Sigmoid colon (tissue), 7 donors: ENCODE measurements around the gene PTF1A. TPM values are rescaled to one million over a fixed set of nuclear protein-coding genes. Genes with fewer than 3 reads are reported as not detected.

Source experiments
- DNase-seq: peaks from one replicate; pipeline ENCODE4 v3.0.0-alpha.2; 2019
- H3K27ac ChIP-seq, 4 donors: fragments of 200-600 bp; sonication (generic); one replicate each; pipeline ENCODE4 v1.5.1; 2016 to 2019; ENCODE audit warnings: mild to moderate bottlenecking in 1 of 4
- H3K27me3 ChIP-seq, 3 donors: fragments of 200-600 bp; sonication (generic); one replicate each; pipeline ENCODE4 v1.5.1; 2019; ENCODE audit warnings: mild to moderate bottlenecking in 1 of 3
- H3K36me3 ChIP-seq, 4 donors: fragments of 200-600 bp; sonication (generic); one replicate each; pipeline ENCODE4 v1.5.1; 2016 to 2019
- H3K4me1 ChIP-seq, 4 donors: fragments of 200-600 bp; sonication (generic); one replicate each; pipeline ENCODE4 v1.5.1; 2017 to 2019
- H3K4me3 ChIP-seq, 4 donors: fragments of 200-600 bp; sonication (generic); one replicate each; pipeline ENCODE4 v1.5.1; 2017 to 2019; ENCODE audit warnings: mild to moderate bottlenecking in 2 of 4, moderate library complexity in 1 of 4
- H3K9me3 ChIP-seq, 4 donors: fragments of 200-600 bp in 3 of 4; sonication (generic) in 3 of 4; one replicate each; pipeline versions ENCODE4 v1.5.1 to v1.6.1; 2013 to 2019
- CTCF ChIP-seq, 4 experiments: fragments of 450-650 bp in 3 of 4; fragments of 200-600 bp in 1 of 4; IDR thresholded peaks; one replicate each; pipeline ENCODE4 v1.5.1; 2016 to 2019; ENCODE audit warnings: antibody characterized with exemption in 4 of 4, mild to moderate bottlenecking in 3 of 4, moderate library complexity in 2 of 4
- EP300 ChIP-seq, 4 donors: sonication (generic); formaldehyde crosslinking; IDR thresholded peaks; one replicate each; pipeline ENCODE4 v1.6.1; 2017; ENCODE audit warnings: antibody characterized with exemption in 4 of 4
- POLR2A ChIP-seq, 2 donors: fragments of 450-650 bp; IDR thresholded peaks; one replicate each; pipeline ENCODE4 v1.6.1; 2016; ENCODE audit warnings: antibody characterized with exemption in 2 of 2, mild to moderate bottlenecking in 2 of 2, moderate library complexity in 2 of 2
- POLR2AphosphoS5 ChIP-seq, 4 donors: sonication (generic); formaldehyde crosslinking; IDR thresholded peaks; one replicate each; pipeline ENCODE4 v1.6.1; 2017; ENCODE audit warnings: antibody characterized with exemption in 4 of 4
- WGBS, 2 donors: extraction: QIAGEN DNeasy Blood & Tissue Kit; methylation state at CpG; one replicate each; pipeline ENCODE4 v1.1.7; 2013; 5-methylcytosine and 5-hydroxymethylcytosine counted together
- intact Hi-C: fragments of 100-400 bp; cut with DNase I; formaldehyde crosslinking; loops from one replicate; pipeline ENCODE4 v1.15.1; 2023
- polyA plus RNA-seq, 3 donors: library from polyadenylated mRNA; stranded (reverse); fragments of 200-250 nt; gene quantifications; one replicate each; pipeline ENCODE4 v1.2.3, GENCODE V29; 2013
- total RNA-seq, 4 donors: library from RNA; depleted of rRNA; stranded (reverse); fragments of >200 nt; gene quantifications; one replicate each; pipeline ENCODE4 v1.1.0, GENCODE V29; 2016
- donor health status: healthy with polysubstance abuse.
- donor health status: Bipolar disorder and iron deficiency.
- donor health status: healthy.

PTF1A gene
- total and polyA plus RNA-seq, 7 donors = not detected

DNA sequence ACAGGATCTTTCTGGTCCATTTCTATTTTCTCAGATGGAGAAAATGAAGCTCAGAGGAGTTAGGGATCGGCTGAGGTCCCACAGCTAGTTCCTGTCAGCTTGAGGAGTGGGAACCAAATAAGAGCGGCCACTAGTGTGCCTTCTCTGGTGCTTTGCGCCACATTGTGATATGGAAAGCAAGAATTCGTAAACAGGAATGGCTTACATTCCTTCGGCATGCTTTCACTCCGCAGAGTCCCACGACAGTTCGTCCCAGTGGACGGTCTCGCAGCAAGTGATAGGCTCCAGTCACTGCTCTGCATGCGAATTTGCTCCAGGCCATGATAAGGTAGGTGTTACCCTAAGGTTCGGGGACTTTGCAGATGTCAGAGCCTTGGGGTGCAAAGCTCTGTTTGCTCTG lies 41.5 kb upstream of the PTF1A start:
- Histone ChIP-seq H3K4me1 (no peaks in the 10 kb centered on the region), H3K27me3 (no peaks in the 10 kb centered on the region), H3K36me3 (no peaks in the 10 kb centered on the region), H3K4me3 (no peak overlapping the region), H3K27ac (no peak overlapping the region), H3K9me3 (no peaks in the 10 kb centered on the region)
- WGBS, 2 donors = 80 to 86% methylated on average over 12 of the region's 12 CpGs
- TF ChIP-seq POLR2A (IDR thresholded peaks at IDR 0.05) (no peak), CTCF (IDR thresholded peaks at IDR 0.05) (no peak), EP300 (IDR thresholded peaks at IDR 0.05) (no peak), POLR2AphosphoS5 (IDR thresholded peaks at IDR 0.05) (no peak)
- intact Hi-C loops = no loop called here
- no peak for DNase-seq

- intact Hi-C loops = no loop called here
- Histone ChIP-seq H3K4me3 (no peak overlapping the region), H3K4me1 (no peaks in the 10 kb centered on the region), H3K36me3 (no peaks in the 10 kb centered on the region), H3K27ac (no peak overlapping the region), H3K9me3 (no peaks in the 10 kb centered on the region), H3K27me3 (no peaks in the 10 kb centered on the region)
- DNase-seq = no peak
- WGBS, 2 donors = 60 to 82% methylated on average over 7 of the region's 7 CpGs
- TF ChIP-seq EP300 (IDR thresholded peaks at IDR 0.05) = no peak
- TF ChIP-seq CTCF (IDR thresholded peaks at IDR 0.05) = no peak
- no peak for TF ChIP-seq POLR2AphosphoS5 (IDR thresholded peaks at IDR 0.05)
- no peak for TF ChIP-seq POLR2A (IDR thresholded peaks at IDR 0.05)
Observed at GRCh38 chr10:23151071-23151470, 41.0 kb upstream of the PTF1A start.

- no peaks in the 10 kb centered on the region for H3K4me1 ChIP-seq
- H3K27ac ChIP-seq = no peak overlapping the region
- WGBS, 2 donors = 69 to 83% methylated on average over 7 of the region's 7 CpGs
- no peak for DNase-seq
- TF ChIP-seq CTCF (IDR thresholded peaks at IDR 0.05) (no peak), POLR2AphosphoS5 (IDR thresholded peaks at IDR 0.05) (no peak), POLR2A (IDR thresholded peaks at IDR 0.05) (no peak), EP300 (IDR thresholded peaks at IDR 0.05) (no peak)
- intact Hi-C loops = loop anchor here (5.0 kb wide), 1 partner anchor 1042 kb away; no protein-coding TSS in a partner anchor
- no peaks in the 10 kb centered on the region for H3K9me3 ChIP-seq
- H3K4me3 ChIP-seq = no peak overlapping the region
- H3K36me3 ChIP-seq = no peaks in the 10 kb centered on the region
- peaks cover 0 to 7% (median 2%) of the 10 kb centered on the region in 3 donors for H3K27me3 ChIP-seq
Observed at GRCh38 chr10:23155169-23155568, 36.9 kb upstream of the PTF1A start.

DNA sequence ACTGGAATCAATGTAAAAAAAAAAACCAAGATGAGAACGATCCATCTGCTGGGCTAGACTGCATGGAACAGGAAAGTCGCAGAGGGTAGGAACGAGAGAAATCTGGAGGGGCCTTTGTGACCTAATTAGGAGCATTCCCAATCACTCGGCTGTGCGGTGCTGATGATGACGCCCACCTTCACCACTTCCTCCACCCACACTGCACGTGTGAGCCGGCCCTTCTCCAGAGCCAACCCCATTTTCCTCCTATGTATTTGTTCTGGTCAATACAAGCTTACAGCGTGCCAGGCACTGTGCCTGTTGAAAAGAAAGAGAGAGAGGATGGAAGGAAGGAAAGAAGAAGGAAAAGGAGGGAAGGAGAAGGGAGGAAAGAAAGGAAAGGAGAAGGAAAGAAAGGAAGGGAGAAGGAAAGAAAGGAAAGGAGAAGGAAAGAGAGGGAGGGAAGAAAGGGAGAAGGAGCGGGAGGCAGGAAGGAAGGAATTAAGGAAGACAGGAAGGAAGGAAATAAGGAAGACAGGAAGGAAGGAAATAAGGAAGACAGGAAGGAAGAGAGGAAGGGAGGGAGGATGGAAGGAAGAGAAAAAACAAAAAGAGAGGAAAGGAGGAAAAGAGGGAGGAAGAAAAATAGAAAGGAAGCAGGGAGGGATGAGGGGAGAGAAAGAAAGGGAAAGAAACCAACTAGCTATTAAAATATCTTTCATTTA lies 35.5 kb upstream of the PTF1A start:
- no peak overlapping the region for H3K27ac ChIP-seq
- no peak for TF ChIP-seq POLR2A (IDR thresholded peaks at IDR 0.05)
- 63 to 65% methylated on average over 10 of the region's 10 CpGs for whole genome bisulfite sequencing, 2 donors
- DNase-seq = no peak
- no peaks in the 10 kb centered on the region for H3K36me3 ChIP-seq
- no peaks in the 10 kb centered on the region for H3K4me1 ChIP-seq
- H3K27me3 ChIP-seq = peaks cover 0 to 7% (median 2%) of the 10 kb centered on the region in 3 donors
- H3K4me3 ChIP-seq = no peak overlapping the region
- no peaks in the 10 kb centered on the region for H3K9me3 ChIP-seq
- intact Hi-C loops = loop anchor here (5.0 kb wide), 1 partner anchor 1041 kb away; no protein-coding TSS in a partner anchor

DNA sequence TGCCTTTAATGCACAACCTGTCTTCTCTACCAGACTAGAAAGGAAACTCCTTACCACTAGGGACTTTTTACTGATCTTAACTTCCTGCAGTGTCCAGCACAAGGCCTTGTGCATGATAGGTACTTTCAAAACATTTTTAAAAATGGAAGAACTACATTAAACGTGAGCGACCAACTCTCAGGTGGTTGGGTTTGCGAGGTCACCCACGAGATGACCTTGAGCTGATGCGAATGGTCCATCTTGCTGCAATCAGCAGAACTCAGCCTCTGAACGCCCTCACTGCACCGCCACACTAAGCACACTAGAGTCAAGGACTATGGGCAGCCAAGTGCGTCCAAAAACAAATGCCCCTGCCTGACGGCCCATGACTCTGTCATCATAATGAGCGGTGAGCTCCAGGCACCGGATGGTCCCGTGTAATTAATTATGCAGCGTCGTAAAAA lies 34.9 kb upstream of the PTF1A start:
- Histone ChIP-seq H3K4me3 (no peak overlapping the region), H3K9me3 (no peaks in the 10 kb centered on the region), H3K36me3 (no peaks in the 10 kb centered on the region), H3K4me1 (no peaks in the 10 kb centered on the region), H3K27me3 (peaks cover 0 to 7% (median 2%) of the 10 kb centered on the region in 3 donors), H3K27ac (no peak overlapping the region)
- WGBS, 2 donors = 31 to 52% methylated on average over 14 of the region's 14 CpGs
- TF ChIP-seq CTCF (IDR thresholded peaks at IDR 0.05) (no peak), POLR2A (IDR thresholded peaks at IDR 0.05) (no peak), POLR2AphosphoS5 (IDR thresholded peaks at IDR 0.05) (no peak), EP300 (IDR thresholded peaks at IDR 0.05) (no peak)
- intact Hi-C loops = loop anchor here (5.0 kb wide), 1 partner anchor 1040 kb away; no protein-coding TSS in a partner anchor
- no peak for DNase-seq
